DOHH2 (cell line): ENCODE measurements around the gene CYTH3.

Source experiments
- EZH2phosphoT487 ChIP-seq: fragments of 200-600 bp; sonication (generic); IDR thresholded peaks from 2 replicates; pipeline ENCODE4 v1.6.1; 2017; ENCODE audit warnings: borderline replicate concordance, mild to moderate bottlenecking, antibody characterized with exemption, low read length, moderate library complexity, mixed read lengths
- TF ChIP-seq, protein P1 (sequence below): fragments of 200-600 bp; sonication (generic); IDR thresholded peaks from one replicate; pipeline ENCODE4 v1.5.1; 2014; ENCODE audit warnings: antibody characterized with exemption, mild to moderate bottlenecking, low read depth, low read length; ENCODE audit not compliant: poor library complexity, severe bottlenecking

DNA sequence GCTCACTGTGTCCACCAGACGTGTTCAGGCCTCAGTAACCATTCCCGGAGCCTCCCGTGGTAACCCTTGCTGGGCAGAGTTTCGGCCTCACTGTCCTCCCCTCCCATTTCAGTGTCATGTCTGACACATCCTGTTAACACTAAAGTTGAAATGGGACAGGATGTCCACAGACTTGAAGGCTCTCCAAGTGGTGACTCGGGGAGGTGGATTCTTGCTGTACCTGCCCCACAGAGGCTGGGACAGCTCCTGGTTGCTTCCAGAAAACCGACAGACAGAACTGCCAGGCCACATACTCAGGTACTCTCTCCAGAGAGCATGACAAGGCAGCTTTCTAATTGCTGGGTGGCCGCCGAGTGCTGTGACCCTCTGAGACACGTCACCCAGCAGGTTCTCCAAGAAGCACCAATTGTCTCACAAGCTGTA, 17.9 kb upstream of the CYTH3 start:
- TF ChIP-seq, protein P1, sequence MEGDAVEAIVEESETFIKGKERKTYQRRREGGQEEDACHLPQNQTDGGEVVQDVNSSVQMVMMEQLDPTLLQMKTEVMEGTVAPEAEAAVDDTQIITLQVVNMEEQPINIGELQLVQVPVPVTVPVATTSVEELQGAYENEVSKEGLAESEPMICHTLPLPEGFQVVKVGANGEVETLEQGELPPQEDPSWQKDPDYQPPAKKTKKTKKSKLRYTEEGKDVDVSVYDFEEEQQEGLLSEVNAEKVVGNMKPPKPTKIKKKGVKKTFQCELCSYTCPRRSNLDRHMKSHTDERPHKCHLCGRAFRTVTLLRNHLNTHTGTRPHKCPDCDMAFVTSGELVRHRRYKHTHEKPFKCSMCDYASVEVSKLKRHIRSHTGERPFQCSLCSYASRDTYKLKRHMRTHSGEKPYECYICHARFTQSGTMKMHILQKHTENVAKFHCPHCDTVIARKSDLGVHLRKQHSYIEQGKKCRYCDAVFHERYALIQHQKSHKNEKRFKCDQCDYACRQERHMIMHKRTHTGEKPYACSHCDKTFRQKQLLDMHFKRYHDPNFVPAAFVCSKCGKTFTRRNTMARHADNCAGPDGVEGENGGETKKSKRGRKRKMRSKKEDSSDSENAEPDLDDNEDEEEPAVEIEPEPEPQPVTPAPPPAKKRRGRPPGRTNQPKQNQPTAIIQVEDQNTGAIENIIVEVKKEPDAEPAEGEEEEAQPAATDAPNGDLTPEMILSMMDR, result no peak
- no peak for TF ChIP-seq EZH2phosphoT487
